ENCODE results near the gene FBXL17.
"Not testable (repeated sequence)": the region's sequence is repeated elsewhere in the genome, so short reads cannot be mapped to it uniquely, and the experiment has no call there.

The FBXL17 gene

DNA sequence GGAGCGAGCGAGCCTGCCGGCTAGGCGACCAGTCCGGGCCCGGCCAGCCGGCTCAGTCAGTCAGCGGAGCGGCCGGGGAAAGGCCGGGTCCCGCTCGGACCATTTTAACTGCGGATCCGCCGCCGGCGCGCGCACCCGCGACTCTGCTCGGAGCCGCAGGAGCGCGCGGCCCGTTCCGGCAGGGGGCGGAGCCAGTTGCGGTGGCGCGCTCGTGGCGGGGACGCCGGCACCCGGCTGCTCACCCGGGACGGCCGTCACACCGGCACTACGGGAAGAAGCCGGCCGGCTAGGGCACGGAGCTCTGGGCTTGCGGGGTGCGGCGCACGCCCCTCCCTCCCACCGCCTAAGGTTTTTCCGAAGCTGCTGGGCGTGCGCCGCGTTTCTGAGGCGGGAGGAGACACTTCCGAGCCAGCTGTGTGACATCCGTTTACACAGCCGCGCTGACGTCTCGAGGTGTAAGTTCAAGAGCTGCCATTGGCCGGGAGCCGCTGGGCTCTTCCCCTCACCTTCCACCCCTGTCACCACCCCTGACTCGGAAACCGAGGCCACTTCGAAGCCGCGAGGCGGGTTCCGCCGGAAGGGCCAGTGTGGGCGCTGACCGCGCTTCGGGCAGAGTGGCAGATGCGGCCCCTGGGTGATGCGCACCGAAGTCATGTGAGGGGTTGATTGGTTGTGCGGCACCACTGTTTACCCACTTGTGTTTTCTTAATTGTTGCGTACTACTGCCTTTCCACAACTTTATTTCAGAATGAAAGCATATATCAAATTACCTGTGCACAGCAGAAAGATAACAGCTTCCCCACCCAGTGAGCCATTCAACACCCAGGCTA is at the start of gene FBXL17:
FBXL17 (minus strand) TSS at position 145 of the 830 bp plus-strand sequence.
- Histone ChIP-seq H3K9me3 (ENCODE audit: control insufficient read depth in 1 of 2, low read length in 2 of 2) (no peaks in the 10 kb centered on the region), H3K27ac (ENCODE audit: low read length) (peak within 1 kb of the TSS; percentile 86), H3K36me3 (ENCODE audit: control insufficient read depth in 1 of 2, insufficient read depth in 2 of 2, low read length in 2 of 2) (peaks cover 0 to 10% of the 10 kb centered on the region in 2 donors), H3K4me1 (ENCODE audit: control insufficient read depth in 1 of 2, insufficient read depth in 2 of 2, low read length in 2 of 2) (peaks cover 8 to 11% of the 10 kb centered on the region in 2 donors), H3K4me3 (ENCODE audit: low read depth in 1 of 2, low read length in 2 of 2) (peak within 1 kb of the TSS; percentile 74 to 92), H3K27me3 (ENCODE audit: low read depth, low read length) (no peaks in the 10 kb centered on the region)

DNA sequence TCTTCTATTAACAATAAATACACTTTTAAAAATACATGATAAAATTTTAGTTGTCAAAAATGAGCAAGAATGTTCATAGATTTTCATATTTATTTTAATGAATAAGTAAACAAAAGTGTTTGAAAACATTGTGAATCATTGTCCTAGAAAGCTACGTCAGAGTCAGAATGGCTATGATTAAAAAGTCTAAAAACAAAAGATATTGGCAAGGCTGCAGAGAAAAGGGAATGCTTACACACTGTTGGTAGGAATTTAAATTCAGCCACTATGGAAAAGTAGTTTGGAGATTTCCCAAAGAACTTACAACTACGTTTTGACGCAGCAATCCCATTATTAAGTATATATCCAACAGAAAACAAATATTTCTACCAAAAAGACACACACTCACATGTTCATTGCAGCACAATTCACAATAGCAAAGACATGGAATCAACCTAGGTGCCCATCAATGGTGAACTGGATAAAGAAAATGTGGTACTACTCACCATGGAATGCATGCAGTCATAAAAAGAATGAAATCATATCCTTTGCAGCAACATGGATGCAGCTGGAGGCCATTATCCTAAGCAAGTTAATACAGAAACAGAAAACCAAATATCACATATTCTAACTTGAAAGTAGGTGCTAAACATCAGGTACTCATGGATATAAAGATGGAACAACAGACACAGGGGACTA is 49.2 kb upstream of the FBXL17 start:
- Histone ChIP-seq H3K27me3 (ENCODE audit: low read depth, low read length) (no peaks in the 10 kb centered on the region), H3K9me3 (ENCODE audit: control insufficient read depth in 1 of 2, low read length in 2 of 2) (no peaks in the 10 kb centered on the region), H3K27ac (ENCODE audit: low read length) (no peak overlapping the region), H3K4me3 (ENCODE audit: low read depth in 1 of 2, low read length in 2 of 2) (no peak overlapping the region), H3K4me1 (ENCODE audit: control insufficient read depth in 1 of 2, insufficient read depth in 2 of 2, low read length in 2 of 2) (no peaks in the 10 kb centered on the region), H3K36me3 (ENCODE audit: control insufficient read depth in 1 of 2, insufficient read depth in 2 of 2, low read length in 2 of 2) (no peaks in the 10 kb centered on the region)

DNA sequence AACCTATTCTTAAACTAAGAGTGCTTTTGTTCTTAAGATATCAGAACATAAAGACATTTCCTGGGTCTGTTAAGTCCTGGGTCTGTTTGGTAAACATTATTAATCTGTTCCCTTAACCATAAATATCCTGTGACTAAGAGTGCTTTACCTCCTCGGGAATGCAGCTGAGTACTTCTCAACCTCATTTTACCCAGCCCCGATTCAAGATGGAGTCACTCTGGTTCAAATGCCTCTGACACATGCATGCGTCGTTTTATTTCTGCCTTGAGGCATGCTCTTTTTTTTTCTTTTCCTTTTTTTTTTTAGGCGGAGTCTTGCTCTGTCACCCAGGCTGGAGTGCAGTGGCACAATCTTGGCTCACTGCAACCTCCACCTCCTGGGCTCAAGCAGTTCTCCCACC is 39.8 kb upstream of the FBXL17 start:
- no peak overlapping the region for H3K4me3 ChIP-seq (ENCODE audit: low read depth in 1 of 2, low read length in 2 of 2)

DNA sequence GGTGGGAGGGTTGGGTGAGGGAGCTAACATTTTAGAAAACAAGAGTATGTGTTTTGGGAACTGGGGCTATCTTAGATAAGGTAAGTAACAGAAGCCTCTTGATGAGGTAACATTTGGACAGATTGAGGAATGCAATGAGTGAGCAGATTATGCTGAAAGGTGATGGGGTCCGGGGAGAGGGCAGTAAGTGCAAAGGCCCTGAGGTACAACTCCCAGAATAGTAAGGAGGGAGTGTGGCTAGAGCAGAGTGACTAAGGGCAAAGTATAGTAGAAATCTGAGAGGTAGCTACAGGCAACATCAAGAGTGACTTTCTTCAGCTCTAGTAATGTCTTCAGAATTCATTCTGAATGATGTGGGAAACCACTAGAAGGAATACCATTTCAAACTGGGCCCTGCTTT is 38.9 kb upstream of the FBXL17 start:
- no peak overlapping the region for H3K27ac ChIP-seq (ENCODE audit: low read length)

More for the DNA sequence above, 39.8 kb upstream of the FBXL17 start:
- Histone ChIP-seq H3K36me3 (ENCODE audit: control insufficient read depth in 1 of 2, insufficient read depth in 2 of 2, low read length in 2 of 2) (no peaks in the 10 kb centered on the region), H3K27me3 (ENCODE audit: low read depth, low read length) (no peaks in the 10 kb centered on the region), H3K4me1 (ENCODE audit: control insufficient read depth in 1 of 2, insufficient read depth in 2 of 2, low read length in 2 of 2) (no peaks in the 10 kb centered on the region), H3K9me3 (ENCODE audit: control insufficient read depth in 1 of 2, low read length in 2 of 2) (no peaks in the 10 kb centered on the region), H3K27ac (ENCODE audit: low read length) (no peak overlapping the region)

DNA sequence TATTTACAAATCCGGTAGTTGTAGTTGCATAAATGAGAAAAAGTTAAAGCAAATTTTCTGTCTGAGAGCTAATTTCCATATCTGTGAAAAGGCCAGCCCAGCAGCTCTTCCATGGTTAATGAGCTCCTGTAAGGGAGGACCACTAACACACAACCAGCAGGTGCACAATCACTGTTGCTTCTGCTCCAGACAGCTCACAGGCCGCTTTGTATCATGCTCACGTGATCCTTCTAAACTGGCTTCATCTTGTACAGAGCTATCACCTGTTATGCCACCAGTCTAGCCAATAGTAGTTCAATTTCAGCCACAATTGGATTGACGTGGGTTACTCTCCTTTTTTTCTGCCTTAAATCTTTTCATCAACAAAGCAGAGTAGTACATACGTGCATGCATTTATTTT is 38.3 kb upstream of the FBXL17 start:
- Histone ChIP-seq H3K9me3 (ENCODE audit: control insufficient read depth in 1 of 2, low read length in 2 of 2) (no peaks in the 10 kb centered on the region), H3K27me3 (ENCODE audit: low read depth, low read length) (no peaks in the 10 kb centered on the region), H3K4me1 (ENCODE audit: control insufficient read depth in 1 of 2, insufficient read depth in 2 of 2, low read length in 2 of 2) (no peaks in the 10 kb centered on the region), H3K4me3 (ENCODE audit: low read depth in 1 of 2, low read length in 2 of 2) (no peak overlapping the region), H3K36me3 (ENCODE audit: control insufficient read depth in 1 of 2, insufficient read depth in 2 of 2, low read length in 2 of 2) (no peaks in the 10 kb centered on the region), H3K27ac (ENCODE audit: low read length) (no peak overlapping the region)

More for the DNA sequence above, 38.9 kb upstream of the FBXL17 start:
- Histone ChIP-seq H3K9me3 (ENCODE audit: control insufficient read depth in 1 of 2, low read length in 2 of 2) (no peaks in the 10 kb centered on the region), H3K4me3 (ENCODE audit: low read depth in 1 of 2, low read length in 2 of 2) (no peak overlapping the region), H3K36me3 (ENCODE audit: control insufficient read depth in 1 of 2, insufficient read depth in 2 of 2, low read length in 2 of 2) (no peaks in the 10 kb centered on the region), H3K27me3 (ENCODE audit: low read depth, low read length) (no peaks in the 10 kb centered on the region), H3K4me1 (ENCODE audit: control insufficient read depth in 1 of 2, insufficient read depth in 2 of 2, low read length in 2 of 2) (no peaks in the 10 kb centered on the region)

DNA sequence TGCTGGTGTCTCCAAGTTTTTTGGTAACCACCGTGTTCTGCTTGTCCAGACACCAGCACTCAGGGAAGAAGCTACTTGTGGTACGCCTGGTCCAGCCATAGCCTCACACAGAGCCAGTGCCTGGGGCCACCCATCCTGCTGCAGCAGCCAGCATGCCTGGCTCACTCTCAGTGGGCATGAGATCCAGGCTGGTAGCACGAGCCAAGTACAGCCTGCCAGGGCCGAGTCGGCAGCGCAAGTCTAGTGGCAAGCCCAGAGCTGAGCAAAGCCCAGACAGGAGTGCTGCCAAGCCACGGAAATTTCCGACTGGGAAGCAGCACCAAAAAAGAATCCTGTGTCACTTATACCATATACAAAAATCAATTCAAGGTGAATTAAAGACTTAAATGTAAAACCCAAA is 36.3 kb upstream of the FBXL17 start:
- H3K4me3 ChIP-seq (ENCODE audit: low read depth in 1 of 2, low read length in 2 of 2) = no peak overlapping the region
- H3K36me3 ChIP-seq (ENCODE audit: control insufficient read depth in 1 of 2, insufficient read depth in 2 of 2, low read length in 2 of 2) = no peaks in the 10 kb centered on the region
- no peaks in the 10 kb centered on the region for H3K4me1 ChIP-seq (ENCODE audit: control insufficient read depth in 1 of 2, insufficient read depth in 2 of 2, low read length in 2 of 2)
- no peaks in the 10 kb centered on the region for H3K9me3 ChIP-seq (ENCODE audit: control insufficient read depth in 1 of 2, low read length in 2 of 2)
- no peak overlapping the region for H3K27ac ChIP-seq (ENCODE audit: low read length)
- H3K27me3 ChIP-seq (ENCODE audit: low read depth, low read length) = no peaks in the 10 kb centered on the region

DNA sequence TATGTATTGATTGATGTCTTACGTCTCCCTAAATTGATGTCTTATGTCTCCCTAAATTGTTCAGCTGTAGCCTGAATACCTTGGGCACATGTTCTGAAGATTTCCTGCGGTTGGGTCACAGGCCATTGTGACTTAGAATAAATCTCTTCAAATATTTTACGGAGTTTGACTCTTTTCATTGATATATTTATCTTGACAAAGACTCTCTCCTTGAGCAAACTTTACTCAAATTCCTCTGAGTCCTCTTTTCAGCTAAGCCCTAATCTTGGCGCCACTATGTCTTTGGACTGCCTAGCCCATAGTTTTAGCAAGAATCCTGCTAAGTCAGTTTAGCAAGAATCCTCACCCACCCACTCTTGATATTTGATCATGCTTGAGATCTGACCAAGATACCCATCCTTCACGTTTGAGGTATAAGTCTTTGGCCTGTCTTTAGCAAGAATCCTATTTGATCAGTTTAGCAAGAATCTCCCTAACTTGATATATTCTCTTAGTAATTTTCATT is 35.3 kb upstream of the FBXL17 start:
- no peaks in the 10 kb centered on the region for H3K36me3 ChIP-seq (ENCODE audit: control insufficient read depth in 1 of 2, insufficient read depth in 2 of 2, low read length in 2 of 2)
- no peaks in the 10 kb centered on the region for H3K9me3 ChIP-seq (ENCODE audit: control insufficient read depth in 1 of 2, low read length in 2 of 2)
- H3K27ac ChIP-seq (ENCODE audit: low read length) = no peak overlapping the region
- no peaks in the 10 kb centered on the region for H3K4me1 ChIP-seq (ENCODE audit: control insufficient read depth in 1 of 2, insufficient read depth in 2 of 2, low read length in 2 of 2)
- no peaks in the 10 kb centered on the region for H3K27me3 ChIP-seq (ENCODE audit: low read depth, low read length)
- H3K4me3 ChIP-seq (ENCODE audit: low read depth in 1 of 2, low read length in 2 of 2) = no peak overlapping the region

DNA sequence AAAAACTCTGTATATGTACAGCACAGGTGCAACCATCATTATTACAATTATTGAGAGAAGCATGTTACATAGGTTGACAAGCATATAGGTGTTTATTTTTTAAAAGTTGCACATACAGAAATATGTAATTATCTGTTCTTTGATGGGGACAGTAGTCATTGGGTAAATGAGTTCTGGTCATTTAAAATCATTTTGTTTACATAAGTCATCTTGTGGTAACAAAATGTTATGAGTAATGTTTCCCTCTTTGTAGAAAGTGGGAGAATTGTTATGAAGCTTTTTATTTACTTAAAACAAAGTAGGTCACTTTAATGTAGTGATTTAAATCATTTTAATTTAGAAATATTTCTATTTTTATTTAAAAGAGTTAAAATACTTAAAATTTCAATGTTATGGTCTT is 33.8 kb upstream of the FBXL17 start:
- no peak overlapping the region for H3K27ac ChIP-seq (ENCODE audit: low read length)
- no peaks in the 10 kb centered on the region for H3K36me3 ChIP-seq (ENCODE audit: control insufficient read depth in 1 of 2, insufficient read depth in 2 of 2, low read length in 2 of 2)
- no peaks in the 10 kb centered on the region for H3K4me1 ChIP-seq (ENCODE audit: control insufficient read depth in 1 of 2, insufficient read depth in 2 of 2, low read length in 2 of 2)
- no peaks in the 10 kb centered on the region for H3K9me3 ChIP-seq (ENCODE audit: control insufficient read depth in 1 of 2, low read length in 2 of 2)
- H3K4me3 ChIP-seq (ENCODE audit: low read depth in 1 of 2, low read length in 2 of 2) = no peak overlapping the region
- no peaks in the 10 kb centered on the region for H3K27me3 ChIP-seq (ENCODE audit: low read depth, low read length)

DNA sequence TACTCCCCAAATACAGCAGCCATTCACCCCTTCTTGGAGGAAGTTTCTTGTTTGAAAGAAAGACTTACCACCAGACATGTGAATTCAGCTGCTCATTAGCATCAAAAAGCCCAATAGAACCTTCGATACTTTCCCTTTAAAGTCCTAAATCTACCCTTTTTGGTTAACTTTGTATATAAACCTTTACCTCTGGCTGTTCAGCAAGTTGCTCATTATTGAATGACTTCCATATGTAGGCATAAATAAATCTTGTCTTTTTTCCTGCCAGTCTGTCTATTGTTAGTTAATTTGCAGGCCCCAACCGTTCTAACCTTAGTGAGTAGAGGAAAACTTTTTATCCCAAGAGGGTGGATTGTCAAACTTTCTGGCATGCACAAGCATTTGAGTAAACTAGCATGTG is 27.9 kb upstream of the FBXL17 start:
- Histone ChIP-seq H3K4me1 (ENCODE audit: control insufficient read depth in 1 of 2, insufficient read depth in 2 of 2, low read length in 2 of 2) (no peaks in the 10 kb centered on the region), H3K9me3 (ENCODE audit: control insufficient read depth in 1 of 2, low read length in 2 of 2) (no peaks in the 10 kb centered on the region), H3K27ac (ENCODE audit: low read length) (no peak overlapping the region), H3K36me3 (ENCODE audit: control insufficient read depth in 1 of 2, insufficient read depth in 2 of 2, low read length in 2 of 2) (no peaks in the 10 kb centered on the region), H3K4me3 (ENCODE audit: low read depth in 1 of 2, low read length in 2 of 2) (no peak overlapping the region), H3K27me3 (ENCODE audit: low read depth, low read length) (no peaks in the 10 kb centered on the region)

DNA sequence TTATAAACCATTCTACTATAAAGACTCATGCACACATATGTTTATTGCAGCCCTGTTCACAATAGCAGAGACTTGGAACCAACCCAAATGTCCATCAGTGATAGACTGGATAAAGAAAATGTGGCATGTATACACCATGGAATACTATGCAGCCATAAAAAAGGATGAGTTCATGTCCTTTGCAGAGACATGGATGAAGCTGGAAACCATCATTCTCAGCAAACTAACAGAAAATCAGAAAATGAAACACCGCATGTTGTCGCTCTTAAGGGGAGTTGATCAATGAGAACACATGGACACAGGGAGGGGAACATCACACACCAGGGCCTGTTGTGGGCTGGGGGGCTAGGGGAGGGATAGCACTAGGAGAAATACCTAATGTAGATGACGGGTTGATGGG is 23.3 kb upstream of the FBXL17 start:
- H3K4me1 ChIP-seq (ENCODE audit: control insufficient read depth in 1 of 2, insufficient read depth in 2 of 2, low read length in 2 of 2); H3K27ac ChIP-seq (ENCODE audit: low read length); H3K36me3 ChIP-seq (ENCODE audit: control insufficient read depth in 1 of 2, insufficient read depth in 2 of 2, low read length in 2 of 2); H3K27me3 ChIP-seq (ENCODE audit: low read depth, low read length); H3K4me3 ChIP-seq (ENCODE audit: low read depth in 1 of 2, low read length in 2 of 2); H3K9me3 ChIP-seq (ENCODE audit: control insufficient read depth in 1 of 2, low read length in 2 of 2): not testable (repeated sequence)

DNA sequence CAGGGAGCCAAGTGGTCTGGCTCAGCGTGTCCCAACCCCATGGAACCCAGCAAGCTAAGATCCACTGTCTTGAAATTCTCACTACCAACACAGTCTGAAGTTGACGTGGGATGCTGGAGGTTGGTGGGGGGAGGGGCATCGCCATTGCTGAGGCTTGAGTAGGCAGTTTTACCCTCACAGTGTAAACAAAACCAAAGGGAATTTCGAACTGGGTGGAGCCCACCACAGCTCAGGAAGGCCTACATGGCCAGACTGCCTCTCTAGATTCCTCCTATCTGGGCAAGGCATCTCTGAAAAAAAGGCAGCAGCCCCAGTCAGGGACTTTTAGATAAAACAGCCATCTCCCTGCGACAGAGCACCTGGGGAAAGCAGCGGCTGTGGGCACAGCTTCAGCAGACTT is 17.1 kb upstream of the FBXL17 start:
- H3K27me3 ChIP-seq (ENCODE audit: low read depth, low read length) = no peaks in the 10 kb centered on the region
- H3K4me1 ChIP-seq (ENCODE audit: control insufficient read depth in 1 of 2, insufficient read depth in 2 of 2, low read length in 2 of 2) = no peaks in the 10 kb centered on the region
- no peak overlapping the region for H3K27ac ChIP-seq (ENCODE audit: low read length)
- H3K36me3 ChIP-seq (ENCODE audit: control insufficient read depth in 1 of 2, insufficient read depth in 2 of 2, low read length in 2 of 2) = no peaks in the 10 kb centered on the region
- H3K4me3 ChIP-seq (ENCODE audit: low read depth in 1 of 2, low read length in 2 of 2) = no peak overlapping the region
- H3K9me3 ChIP-seq (ENCODE audit: control insufficient read depth in 1 of 2, low read length in 2 of 2) = peaks cover 0 to 2% of the 10 kb centered on the region in 2 donors

Data from muscle layer of duodenum (tissue), 2 donors.